ENCODE data around the gene FGF11.

- TF ChIP-seq FOXM1 (IDR thresholded peaks at IDR 0.05; ENCODE audit: borderline replicate concordance): no peak
- no peak for TF ChIP-seq SUZ12 (IDR thresholded peaks at IDR 0.05)
- no peak for TF ChIP-seq LEF1 (IDR thresholded peaks at IDR 0.05; ENCODE audit: borderline replicate concordance)
- TF ChIP-seq NFRKB (IDR thresholded peaks at IDR 0.05): no peak
- no peak for TF ChIP-seq SP1 (IDR thresholded peaks at IDR 0.05)
Measured at GRCh38 chr17:7418472-7419152, 20.7 kb upstream of the FGF11 start.

Measured in HEK293T (cell line).